GM19467 (cell line): ENCODE results near the gene GPBP1L1.
"Not testable (repeated sequence)": the region's sequence is repeated elsewhere in the genome, so short reads cannot be mapped to it uniquely, and the experiment has no call there.

Experiments
- ATAC-seq: cut with Tn5 transposase; IDR thresholded peaks from one replicate; pipeline ENCODE4 v1.9.1; 2021; ENCODE audit warnings: mild to moderate bottlenecking, moderate library complexity; ENCODE audit not compliant: unreplicated experiment

Gene GPBP1L1

DNA sequence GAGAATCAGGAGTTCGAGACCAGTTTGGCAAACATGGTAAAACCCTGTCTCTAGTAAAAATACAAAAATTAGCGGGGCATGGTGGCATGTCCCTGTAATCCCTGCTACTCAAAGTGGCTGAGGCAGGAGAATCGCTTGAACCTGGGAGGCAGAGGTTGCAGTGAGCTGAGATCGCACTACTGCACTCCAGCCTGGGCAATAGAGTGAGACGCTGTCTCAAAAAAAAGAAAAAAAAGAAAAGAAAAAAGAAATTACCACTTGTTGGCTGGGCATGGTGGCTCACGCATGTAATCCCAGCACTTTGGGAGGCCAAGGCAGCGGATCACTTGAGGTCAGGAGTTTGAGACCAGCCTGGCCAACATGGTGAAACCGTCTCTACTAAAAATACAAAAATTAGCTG lies 89.6 kb downstream of the GPBP1L1 start:
- ATAC-seq = not testable (repeated sequence)

DNA sequence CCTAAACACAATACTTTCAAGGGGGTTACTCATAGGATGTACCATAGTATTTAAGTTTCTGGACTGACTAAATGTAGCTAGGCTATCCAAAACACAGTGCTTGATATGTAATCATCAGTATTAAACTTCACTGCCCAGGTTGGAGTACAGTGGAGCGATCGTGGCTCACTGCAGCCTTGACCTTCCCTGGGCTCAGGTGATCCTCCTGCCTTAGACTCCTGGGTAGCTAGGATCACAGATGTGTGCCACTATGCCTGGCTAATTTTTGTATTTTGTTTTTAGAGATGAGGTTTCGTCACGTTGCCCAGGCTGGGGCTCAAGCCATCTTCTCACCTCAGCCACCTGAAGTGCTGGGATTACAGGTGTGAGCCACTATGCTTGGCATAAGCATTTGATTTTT lies 91.9 kb downstream of the GPBP1L1 start:
- ATAC-seq = no peak

DNA sequence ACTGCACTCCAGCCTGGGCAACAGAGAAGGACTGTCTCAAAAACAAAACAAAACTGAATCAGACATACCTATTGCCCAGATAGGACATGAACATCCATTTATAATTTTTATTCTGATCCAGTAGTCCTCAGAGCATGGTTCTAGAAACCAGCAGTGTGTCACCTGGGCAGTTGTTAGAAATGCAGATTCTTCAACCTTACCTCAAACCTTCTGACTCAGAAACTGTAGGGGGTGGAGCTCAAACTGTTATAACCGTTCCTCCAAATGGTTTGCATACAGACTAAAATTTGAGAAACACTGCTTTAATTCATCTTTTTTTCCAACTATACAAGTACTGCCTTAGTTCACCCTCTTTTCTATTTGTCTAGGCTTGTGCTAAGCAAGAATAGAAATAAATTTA lies 96.5 kb downstream of the GPBP1L1 start:
- ATAC-seq = no peak

DNA sequence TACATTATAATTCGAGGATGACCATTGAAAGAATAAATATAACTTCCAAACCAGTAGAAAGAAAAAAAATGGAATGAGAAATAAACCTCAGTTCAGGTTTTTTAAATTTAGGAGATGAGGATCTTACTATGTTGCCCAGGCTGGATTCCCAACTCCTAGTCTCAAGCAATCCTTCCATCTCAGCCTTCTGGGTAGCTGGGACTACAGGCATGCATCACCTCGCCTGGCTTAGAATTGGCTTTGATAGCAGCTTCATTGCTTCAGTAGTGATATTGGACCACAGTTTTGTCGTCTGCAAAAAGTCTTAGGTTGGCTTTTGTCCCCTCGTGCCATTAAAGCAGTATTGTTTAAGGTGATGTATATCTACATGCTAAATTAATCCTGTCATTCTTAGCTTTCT lies 99.6 kb downstream of the GPBP1L1 start:
- no peak for ATAC-seq

DNA sequence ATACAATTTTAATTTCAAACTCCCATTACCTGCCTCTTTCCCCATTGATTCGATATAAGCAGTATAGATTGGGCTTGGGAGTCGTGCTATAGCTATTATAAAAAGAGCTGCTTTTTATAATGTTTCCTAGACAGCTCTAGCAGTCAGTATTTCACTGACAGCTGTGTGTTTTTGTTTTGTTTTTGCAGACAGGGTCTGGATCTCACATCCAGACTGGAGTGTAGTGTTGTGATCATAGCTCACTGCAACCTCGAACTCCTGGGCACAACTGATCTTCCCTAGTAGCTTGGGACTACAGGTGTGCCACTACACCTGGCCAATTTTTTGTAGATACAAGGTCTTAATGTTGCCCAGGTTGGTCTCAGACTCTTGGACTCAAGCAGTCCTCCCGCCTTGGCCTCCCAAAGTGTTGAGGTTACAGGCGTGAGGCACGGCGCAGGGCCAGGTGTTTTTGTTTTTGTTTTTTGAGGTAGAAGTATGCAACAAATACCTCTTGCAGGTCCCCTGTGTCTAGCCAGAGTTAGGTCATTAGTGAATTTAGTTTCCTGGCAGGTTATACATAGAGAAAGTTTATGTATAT lies 100.7 kb downstream of the GPBP1L1 start:
- ATAC-seq = no peak

DNA sequence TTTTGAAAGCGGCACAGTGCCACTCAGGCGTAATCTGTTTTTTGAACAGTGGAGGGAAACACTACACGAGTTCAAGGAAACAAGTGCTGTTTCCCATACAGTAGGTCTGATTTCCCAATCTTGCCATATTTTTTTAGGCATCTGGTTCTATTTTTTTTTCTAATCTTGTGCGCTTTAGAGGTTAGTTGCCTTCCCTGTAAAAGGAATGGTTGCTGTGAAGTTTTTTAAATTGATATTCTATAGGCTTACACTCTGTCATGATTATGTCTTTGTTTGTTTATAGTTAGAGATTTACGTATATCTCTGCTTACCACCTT lies 101.3 kb downstream of the GPBP1L1 start:
- no peak for ATAC-seq

DNA sequence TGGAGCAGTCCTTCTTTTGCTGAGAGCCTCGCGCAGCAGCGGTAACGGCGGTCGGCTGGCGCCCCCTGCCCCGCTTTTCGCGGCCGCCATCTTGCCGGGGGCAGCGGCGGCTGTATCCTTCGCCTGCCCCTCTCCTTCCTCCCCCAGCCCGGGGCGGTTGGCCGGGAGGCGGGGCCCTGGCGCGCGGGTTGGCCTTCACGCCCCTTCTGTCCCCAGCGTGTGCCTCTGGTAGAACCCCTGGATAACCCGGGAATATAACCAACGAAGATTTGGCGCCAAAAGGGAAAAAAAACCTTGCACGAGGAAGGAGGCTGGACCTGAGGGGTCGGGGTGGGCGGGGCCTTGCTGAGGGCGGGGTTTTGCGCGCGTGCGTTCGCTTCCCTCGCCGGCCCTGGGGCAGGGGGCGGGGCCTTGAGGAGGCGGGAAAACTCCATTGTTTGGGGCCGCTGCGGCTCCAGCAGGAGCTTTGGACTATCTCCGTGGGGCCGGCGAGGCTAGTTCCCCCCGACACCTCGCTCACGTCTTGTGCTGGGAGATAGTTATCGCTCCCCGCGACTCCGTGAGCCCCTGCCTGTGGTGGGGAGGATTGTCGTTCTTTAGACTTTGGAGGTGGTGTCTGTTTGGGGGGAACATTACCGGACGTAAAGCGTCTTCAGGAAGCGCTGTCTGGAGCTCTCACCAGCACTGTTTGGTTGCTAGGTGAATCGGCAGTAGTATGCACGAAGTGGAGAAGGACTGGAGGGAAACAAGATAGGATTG lies 101.8 kb downstream of the GPBP1L1 start:
- peak; percentile 26 for ATAC-seq

DNA sequence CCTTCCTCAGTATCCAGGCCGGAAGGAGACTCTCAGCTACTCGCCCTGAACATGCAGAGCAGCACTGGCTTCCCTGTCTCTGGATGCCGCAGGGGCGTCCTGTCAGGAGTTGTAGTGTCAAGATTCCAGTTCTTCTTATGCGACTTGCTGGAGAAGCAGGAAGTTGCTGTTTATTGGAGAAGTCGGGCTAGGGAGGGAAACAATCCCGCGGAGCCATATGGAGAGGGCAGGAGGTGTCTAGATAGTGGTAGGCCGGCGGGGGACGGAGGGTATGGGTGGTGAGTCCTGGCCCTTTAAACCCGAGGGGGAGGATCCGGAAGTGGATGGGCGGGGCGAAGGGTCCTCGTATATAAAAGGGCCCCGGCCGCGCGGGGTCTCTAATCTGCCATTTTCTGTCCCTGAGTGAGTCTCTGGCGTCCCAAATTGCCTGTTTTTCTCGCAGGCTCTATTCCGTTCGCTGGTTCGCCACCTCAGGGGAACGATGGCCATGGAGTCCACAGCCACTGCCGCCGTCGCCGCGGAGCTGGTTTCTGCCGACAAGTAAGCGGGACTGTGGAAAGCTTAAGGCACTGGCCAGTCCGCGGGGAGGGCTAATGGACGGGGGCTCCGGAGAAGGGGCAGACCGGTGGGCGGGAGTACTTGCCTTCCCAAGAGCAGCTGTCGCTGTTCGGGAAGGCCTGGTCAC lies 102.5 kb downstream of the GPBP1L1 start, which contains the start of gene NASP:
TSS of gene NASP (plus strand) at position 376 of the 685 bp plus-strand sequence. CDS start at position 482, 106 bp downstream.
- ATAC-seq = peak; percentile 41

DNA sequence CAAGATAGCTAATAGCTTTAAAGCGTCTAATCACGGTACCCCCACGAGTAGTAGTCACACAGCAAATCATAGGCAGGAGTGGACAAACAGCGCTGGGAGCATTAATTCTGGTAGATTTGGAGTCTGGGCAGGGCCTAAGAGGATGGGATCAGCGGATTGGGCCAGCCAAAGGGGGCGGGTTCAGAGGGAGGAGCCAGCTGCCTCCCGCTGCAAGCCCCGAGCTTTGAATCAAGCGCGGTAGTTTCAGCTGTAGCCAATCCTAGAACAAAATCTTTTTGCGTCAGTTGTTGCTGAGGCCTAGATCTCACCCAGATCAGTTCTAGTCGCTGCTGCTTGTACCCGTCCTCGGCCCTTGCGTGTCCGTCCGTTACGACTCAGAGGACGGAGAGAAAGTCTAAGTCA lies 103.1 kb downstream of the GPBP1L1 start:
- ATAC-seq = peak; percentile 74
